K562 (cell line): ENCODE measurements around the gene SHC1. TPM values are rescaled to one million over a fixed set of nuclear protein-coding genes. Genes with fewer than 3 reads are reported as not detected.

Experiments used
- CEBPG ChIP-seq, 3 experiments: fragments of 200-800 bp in 1 of 3; sonication (Bioruptor generic) in 1 of 3; sonication (generic) in 1 of 3; formaldehyde crosslinking in 1 of 3; IDR thresholded peaks in 2 of 3; conservative IDR thresholded peaks in 1 of 3; 2 replicates each; pipeline versions ENCODE4 v1.6.1 to v1.8.0; 2016 to 2022; ENCODE audit warnings: missing compliant biosample characterization in 2 of 3, missing genetic modification characterization in 2 of 3, mild to moderate bottlenecking in 1 of 3, missing genetic modification reagents in 1 of 3
- GABPB1 ChIP-seq: sonication (generic); formaldehyde crosslinking; IDR thresholded peaks from 2 replicates; pipeline ENCODE4 v1.8.0; 2022; ENCODE audit warnings: mild to moderate bottlenecking, missing genetic modification reagents
- RBM15 ChIP-seq: fragments of 200-400 bp; formaldehyde crosslinking; IDR thresholded peaks from 2 replicates; pipeline ENCODE4 v1.6.1; 2018; ENCODE audit warnings: mild to moderate bottlenecking, low read length, moderate library complexity; ENCODE audit not compliant: insufficient read depth
- SLC30A9 ChIP-seq: fragments of 250-450 bp; sonication (Bioruptor Pico); IDR thresholded peaks from 2 replicates; pipeline ENCODE4 v1.8.0; 2022; ENCODE audit warnings: mild to moderate bottlenecking, moderate library complexity
- TARDBP ChIP-seq: fragments of 450-650 bp; IDR thresholded peaks from 2 replicates; pipeline ENCODE4 v1.6.1; 2016
- ZSCAN32 ChIP-seq: fragments of 450-650 bp; formaldehyde crosslinking; IDR thresholded peaks from 2 replicates; pipeline ENCODE4 v1.4.0; 2020; ENCODE audit warnings: mild to moderate bottlenecking, moderate library complexity
- polyA plus RNA-seq, 8 experiments: library from polyadenylated mRNA; depleted of rRNA in 4 of 8; stranded (reverse) in 5 of 8; unstranded in 3 of 8; fragments of >200 nt; fragmentation: Nextera tagmentation in 2 of 8; fragmentation: Illumina TruSeq in 1 of 8; extraction: Ambion mirVana in 2 of 8; extraction: Trizol in 1 of 8; gene quantifications; 2 replicates each; pipeline versions ENCODE4 v1.2.1 to v1.2.3, GENCODE V29; 2011 to 2014; ENCODE audit warnings: inconsistent platforms in 1 of 8, missing spikeins in 1 of 8
- total RNA-seq, 7 experiments: library from RNA; depleted of rRNA in 6 of 7; stranded (reverse); fragments of >200 nt in 6 of 7; fragmentation: Illumina TruSeq in 2 of 7; extraction: Trizol in 2 of 7; gene quantifications; 2 replicates each; pipeline versions ENCODE4 v1.2.1 to v1.2.3, GENCODE V29; 2011 to 2021; ENCODE audit warnings: low replicate concordance in 1 of 7
- TF ChIP-seq, protein P1 (sequence below): sonication (generic); formaldehyde crosslinking; IDR thresholded peaks from 2 replicates; pipeline ENCODE4 v1.8.1; 2023; ENCODE audit warnings: mild to moderate bottlenecking, missing genetic modification reagents, moderate library complexity
- TF ChIP-seq, protein P2 (sequence below): fragments of 450-650 bp; IDR thresholded peaks from 2 replicates; pipeline ENCODE4 v1.6.1; 2017; ENCODE audit warnings: antibody characterized with exemption, mild to moderate bottlenecking
- TF ChIP-seq, protein P3 (sequence below): fragments of 250-450 bp; sonication (Bioruptor Pico); IDR thresholded peaks from 2 replicates; pipeline ENCODE4 v1.5.0; 2021; ENCODE audit warnings: mild to moderate bottlenecking, borderline replicate concordance

SHC1 gene
- total and polyA plus RNA-seq, 9 of the 15 experiments (the other 6 are each of a cell fraction or from before 2014, with no cell fraction given), result 4.1 to 113 (median 51.9) TPM

DNA sequence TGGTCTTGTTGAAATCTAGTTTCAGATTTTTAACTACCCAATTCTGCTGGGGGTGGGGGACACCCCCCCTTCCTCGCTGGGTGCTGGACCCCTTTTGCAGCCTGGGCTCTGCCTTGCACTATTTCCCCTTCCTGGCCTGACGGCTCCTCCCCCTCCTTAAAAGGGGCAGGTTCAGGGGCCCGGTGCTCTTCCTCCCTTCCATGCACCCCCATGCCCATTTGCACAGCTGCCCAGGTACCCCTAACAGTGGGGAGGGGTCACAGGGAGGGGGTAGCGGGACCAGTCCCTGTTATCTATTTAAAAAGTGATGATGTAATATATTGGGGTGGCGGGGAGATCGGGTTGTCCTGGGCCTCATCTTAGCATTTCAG is 47.4 kb upstream of the SHC1 start (continued):
- TF ChIP-seq, protein P1, sequence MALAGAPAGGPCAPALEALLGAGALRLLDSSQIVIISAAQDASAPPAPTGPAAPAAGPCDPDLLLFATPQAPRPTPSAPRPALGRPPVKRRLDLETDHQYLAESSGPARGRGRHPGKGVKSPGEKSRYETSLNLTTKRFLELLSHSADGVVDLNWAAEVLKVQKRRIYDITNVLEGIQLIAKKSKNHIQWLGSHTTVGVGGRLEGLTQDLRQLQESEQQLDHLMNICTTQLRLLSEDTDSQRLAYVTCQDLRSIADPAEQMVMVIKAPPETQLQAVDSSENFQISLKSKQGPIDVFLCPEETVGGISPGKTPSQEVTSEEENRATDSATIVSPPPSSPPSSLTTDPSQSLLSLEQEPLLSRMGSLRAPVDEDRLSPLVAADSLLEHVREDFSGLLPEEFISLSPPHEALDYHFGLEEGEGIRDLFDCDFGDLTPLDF (CRISPR knock-in tag), result no peak
- TF ChIP-seq, protein P2, sequence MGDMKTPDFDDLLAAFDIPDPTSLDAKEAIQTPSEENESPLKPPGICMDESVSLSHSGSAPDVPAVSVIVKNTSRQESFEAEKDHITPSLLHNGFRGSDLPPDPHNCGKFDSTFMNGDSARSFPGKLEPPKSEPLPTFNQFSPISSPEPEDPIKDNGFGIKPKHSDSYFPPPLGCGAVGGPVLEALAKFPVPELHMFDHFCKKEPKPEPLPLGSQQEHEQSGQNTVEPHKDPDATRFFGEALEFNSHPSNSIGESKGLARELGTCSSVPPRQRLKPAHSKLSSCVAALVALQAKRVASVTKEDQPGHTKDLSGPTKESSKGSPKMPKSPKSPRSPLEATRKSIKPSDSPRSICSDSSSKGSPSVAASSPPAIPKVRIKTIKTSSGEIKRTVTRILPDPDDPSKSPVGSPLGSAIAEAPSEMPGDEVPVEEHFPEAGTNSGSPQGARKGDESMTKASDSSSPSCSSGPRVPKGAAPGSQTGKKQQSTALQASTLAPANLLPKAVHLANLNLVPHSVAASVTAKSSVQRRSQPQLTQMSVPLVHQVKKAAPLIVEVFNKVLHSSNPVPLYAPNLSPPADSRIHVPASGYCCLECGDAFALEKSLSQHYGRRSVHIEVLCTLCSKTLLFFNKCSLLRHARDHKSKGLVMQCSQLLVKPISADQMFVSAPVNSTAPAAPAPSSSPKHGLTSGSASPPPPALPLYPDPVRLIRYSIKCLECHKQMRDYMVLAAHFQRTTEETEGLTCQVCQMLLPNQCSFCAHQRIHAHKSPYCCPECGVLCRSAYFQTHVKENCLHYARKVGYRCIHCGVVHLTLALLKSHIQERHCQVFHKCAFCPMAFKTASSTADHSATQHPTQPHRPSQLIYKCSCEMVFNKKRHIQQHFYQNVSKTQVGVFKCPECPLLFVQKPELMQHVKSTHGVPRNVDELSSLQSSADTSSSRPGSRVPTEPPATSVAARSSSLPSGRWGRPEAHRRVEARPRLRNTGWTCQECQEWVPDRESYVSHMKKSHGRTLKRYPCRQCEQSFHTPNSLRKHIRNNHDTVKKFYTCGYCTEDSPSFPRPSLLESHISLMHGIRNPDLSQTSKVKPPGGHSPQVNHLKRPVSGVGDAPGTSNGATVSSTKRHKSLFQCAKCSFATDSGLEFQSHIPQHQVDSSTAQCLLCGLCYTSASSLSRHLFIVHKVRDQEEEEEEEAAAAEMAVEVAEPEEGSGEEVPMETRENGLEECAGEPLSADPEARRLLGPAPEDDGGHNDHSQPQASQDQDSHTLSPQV, result no peak
- TF ChIP-seq RBM15 (no peak), ZSCAN32 (CRISPR knock-in tag) (no peak), SLC30A9 (CRISPR knock-in tag) (no peak), GABPB1 (CRISPR knock-in tag) (no peak), TARDBP (no peak), CEBPG (CRISPR knock-in tag; IDR thresholded peaks at IDR 0.05) (no peak), CEBPG (tag; conservative IDR thresholded peaks at IDR 0.05 in 1 of 2, IDR thresholded peaks at IDR 0.05 in 1 of 2) (peak; percentile 29 to 36; a peak in 1 of 4 replicates)
- TF ChIP-seq, protein P3, sequence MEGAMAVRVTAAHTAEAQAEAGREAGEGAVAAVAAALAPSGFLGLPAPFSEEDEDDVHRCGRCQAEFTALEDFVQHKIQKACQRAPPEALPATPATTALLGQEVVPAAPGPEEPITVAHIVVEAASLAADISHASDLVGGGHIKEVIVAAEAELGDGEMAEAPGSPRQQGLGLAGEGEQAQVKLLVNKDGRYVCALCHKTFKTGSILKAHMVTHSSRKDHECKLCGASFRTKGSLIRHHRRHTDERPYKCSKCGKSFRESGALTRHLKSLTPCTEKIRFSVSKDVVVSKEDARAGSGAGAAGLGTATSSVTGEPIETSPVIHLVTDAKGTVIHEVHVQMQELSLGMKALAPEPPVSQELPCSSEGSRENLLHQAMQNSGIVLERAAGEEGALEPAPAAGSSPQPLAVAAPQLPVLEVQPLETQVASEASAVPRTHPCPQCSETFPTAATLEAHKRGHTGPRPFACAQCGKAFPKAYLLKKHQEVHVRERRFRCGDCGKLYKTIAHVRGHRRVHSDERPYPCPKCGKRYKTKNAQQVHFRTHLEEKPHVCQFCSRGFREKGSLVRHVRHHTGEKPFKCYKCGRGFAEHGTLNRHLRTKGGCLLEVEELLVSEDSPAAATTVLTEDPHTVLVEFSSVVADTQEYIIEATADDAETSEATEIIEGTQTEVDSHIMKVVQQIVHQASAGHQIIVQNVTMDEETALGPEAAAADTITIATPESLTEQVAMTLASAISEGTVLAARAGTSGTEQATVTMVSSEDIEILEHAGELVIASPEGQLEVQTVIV, result no peak
- TF ChIP-seq, all 486 proteins: peak for 4
